ENCODE data around the gene ADORA1. TPM values are rescaled to one million over a fixed set of nuclear protein-coding genes. Genes with fewer than 3 reads are reported as not detected.

ADORA1 gene
- total RNA-seq, 2 donors from 2014 or later, result 19.9 to 27.9 TPM

GRCh38 chr1:203165800-203166161 is 38.3 kb downstream of the ADORA1 start:
- DNase-seq (no peak), ATAC-seq (no peak)
- intact Hi-C loops (cut with DNase I), result no loop called here

GRCh38 chr1:203166192-203166940 is 38.8 kb downstream of the ADORA1 start:
- ATAC-seq (peak in 1 of 2 donors; percentile 69), DNase-seq (no peak)
- intact Hi-C loops (cut with DNase I), result no loop called here

GRCh38 chr1:203167026-203167912 is 39.7 kb downstream of the ADORA1 start:
- intact Hi-C loops (cut with DNase I), result no loop called here
- no peak for DNase-seq
- no peak for ATAC-seq

- no peak for DNase-seq
- ATAC-seq, result no peak
- intact Hi-C loops (cut with DNase I), result no loop called here
These were observed 40.3 kb downstream of the ADORA1 start for GRCh38 chr1:203167913-203168200.

GRCh38 chr1:203168256-203168786 is 40.8 kb downstream of the ADORA1 start:
- intact Hi-C loops (cut with DNase I), result no loop called here
- DNase-seq (no peak), ATAC-seq (no peak)

GRCh38 chr1:203168991-203169390 is 41.5 kb downstream of the ADORA1 start:
- ATAC-seq (no peak), DNase-seq (no peak)
- intact Hi-C loops (cut with DNase I), result no loop called here

- ATAC-seq (no peak), DNase-seq (no peak)
- intact Hi-C loops (cut with DNase I), result loop anchor here (2.0 to 5.0 kb wide), 3 partner anchors 47 to 133 kb away; no protein-coding TSS in a partner anchor
These were observed 42.4 kb downstream of the ADORA1 start for GRCh38 chr1:203169770-203170520.

GRCh38 chr1:203170625-203171330 is 43.3 kb downstream of the ADORA1 start:
- DNase-seq, result no peak
- intact Hi-C loops (cut with DNase I), result loop anchor here (2.0 to 5.0 kb wide), 3 partner anchors 47 to 133 kb away; no protein-coding TSS in a partner anchor

GRCh38 chr1:203171341-203172183 is 44.0 kb downstream of the ADORA1 start:
- intact Hi-C loops (cut with DNase I), result loop anchor here (2.0 to 5.0 kb wide), 3 partner anchors 46 to 134 kb away; no protein-coding TSS in a partner anchor
- DNase-seq (no peak), ATAC-seq (no peak)

More at GRCh38 chr1:203170625-203171330, 43.3 kb downstream of the ADORA1 start:
- ATAC-seq, result no peak

- DNase-seq (peak; percentile 63), ATAC-seq (peak; percentile 62 to 64)
- intact Hi-C loops (cut with DNase I), result loop anchor here in 1 of 2 donors (2.0 to 5.0 kb wide), 3 partner anchors 45 to 135 kb away; no protein-coding TSS in a partner anchor
These were observed 44.9 kb downstream of the ADORA1 start for GRCh38 chr1:203172184-203173010.

GRCh38 chr1:203173011-203173555 is 45.6 kb downstream of the ADORA1 start:
- intact Hi-C loops (cut with DNase I), result loop anchor here in 1 of 2 donors (2.0 to 5.0 kb wide), 3 partner anchors 44 to 136 kb away; no protein-coding TSS in a partner anchor
- DNase-seq (no peak), ATAC-seq (no peak)

GRCh38 chr1:203173566-203173965 is 46.0 kb downstream of the ADORA1 start:
- ATAC-seq, result no peak
- intact Hi-C loops (cut with DNase I), result loop anchor here in 1 of 2 donors (2.0 to 5.0 kb wide), 3 partner anchors 44 to 136 kb away; no protein-coding TSS in a partner anchor
- no peak for DNase-seq

GRCh38 chr1:203174324-203174985 is 46.9 kb downstream of the ADORA1 start:
- DNase-seq, result no peak

GRCh38 chr1:203175237-203175826 is 47.8 kb downstream of the ADORA1 start, which contains the start of gene MYBPH:
Gene MYBPH, minus strand, starts transcription at chr1:203175826. Its CDS starts 71 bp downstream, at chr1:203175755.
- ATAC-seq (no peak), DNase-seq (no peak)
- intact Hi-C loops (cut with DNase I), result no loop called here

More at GRCh38 chr1:203174324-203174985, 46.9 kb downstream of the ADORA1 start:
- intact Hi-C loops (cut with DNase I), result loop anchor here in 1 of 2 donors (5.0 kb wide), 2 partner anchors 43 to 137 kb away; no protein-coding TSS in a partner anchor
- no peak for ATAC-seq

GRCh38 chr1:203175827-203176241 is 48.3 kb downstream of the ADORA1 start:
- intact Hi-C loops (cut with DNase I), result no loop called here
- DNase-seq, result no peak
- peak; percentile 50 to 60 for ATAC-seq
